GM23338 (cell line): Measurements from ENCODE around the gene EPS8L1.

Experiments used
- CREB1 ChIP-seq: fragments of 250-450 bp; sonication (Bioruptor Pico); IDR thresholded peaks from 2 replicates; pipeline ENCODE4 v1.5.0; 2020; ENCODE audit warnings: low read depth, mild to moderate bottlenecking, moderate library complexity
- ETS1 ChIP-seq: IDR thresholded peaks from 2 replicates; pipeline ENCODE4 v1.6.1; 2016; ENCODE audit warnings: antibody characterized with exemption
- EZH2 ChIP-seq: fragments of 200-600 bp; sonication (generic); IDR thresholded peaks from one replicate; pipeline ENCODE4 v1.8.0; 2017; ENCODE audit warnings: antibody characterized with exemption, mild to moderate bottlenecking, low read depth; ENCODE audit not compliant: unreplicated experiment
- EZH2phosphoT487 ChIP-seq: fragments of 200-600 bp; sonication (generic); IDR thresholded peaks from one replicate; pipeline ENCODE4 v1.8.1; 2018; ENCODE audit warnings: antibody characterized with exemption; ENCODE audit not compliant: unreplicated experiment
- JUNB ChIP-seq: IDR thresholded peaks from one replicate; pipeline ENCODE4 v1.6.1; 2016; ENCODE audit warnings: antibody characterized with exemption; ENCODE audit not compliant: unreplicated experiment
- NANOG ChIP-seq: IDR thresholded peaks from 2 replicates; pipeline ENCODE4 v1.6.1; 2016; ENCODE audit warnings: antibody characterized with exemption, borderline replicate concordance
- POLR2AphosphoS5 ChIP-seq: IDR thresholded peaks from 2 replicates; pipeline ENCODE4 v1.6.1; 2016; ENCODE audit warnings: antibody characterized with exemption, low read depth
- STAT1 ChIP-seq: IDR thresholded peaks from one replicate; pipeline ENCODE4 v1.6.1; 2016; ENCODE audit warnings: antibody characterized with exemption; ENCODE audit not compliant: unreplicated experiment
- ZNF331 ChIP-seq: fragments of 250-450 bp; sonication (Bioruptor Pico); IDR thresholded peaks from 2 replicates; pipeline ENCODE4 v1.5.0; 2020; ENCODE audit warnings: low read depth, mild to moderate bottlenecking, moderate library complexity
- TF ChIP-seq, protein P1 (sequence below), 2 experiments: fragments of 200-600 bp in 1 of 2; sonication (generic) in 1 of 2; conservative IDR thresholded peaks; 2 replicates each; pipeline versions ENCODE4 v1.5.1 to v1.6.1; 2016 to 2017; ENCODE audit warnings: antibody characterized with exemption in 2 of 2, low read depth in 2 of 2, mild to moderate bottlenecking in 2 of 2, moderate library complexity in 1 of 2
- TF ChIP-seq, protein P2 (sequence below): IDR thresholded peaks from one replicate; pipeline ENCODE4 v1.6.1; 2018; ENCODE audit warnings: antibody characterized with exemption; ENCODE audit not compliant: unreplicated experiment

- no peak for TF ChIP-seq EZH2phosphoT487
- TF ChIP-seq ZNF331 (CRISPR knock-in tag), result no peak
- TF ChIP-seq, protein P1, sequence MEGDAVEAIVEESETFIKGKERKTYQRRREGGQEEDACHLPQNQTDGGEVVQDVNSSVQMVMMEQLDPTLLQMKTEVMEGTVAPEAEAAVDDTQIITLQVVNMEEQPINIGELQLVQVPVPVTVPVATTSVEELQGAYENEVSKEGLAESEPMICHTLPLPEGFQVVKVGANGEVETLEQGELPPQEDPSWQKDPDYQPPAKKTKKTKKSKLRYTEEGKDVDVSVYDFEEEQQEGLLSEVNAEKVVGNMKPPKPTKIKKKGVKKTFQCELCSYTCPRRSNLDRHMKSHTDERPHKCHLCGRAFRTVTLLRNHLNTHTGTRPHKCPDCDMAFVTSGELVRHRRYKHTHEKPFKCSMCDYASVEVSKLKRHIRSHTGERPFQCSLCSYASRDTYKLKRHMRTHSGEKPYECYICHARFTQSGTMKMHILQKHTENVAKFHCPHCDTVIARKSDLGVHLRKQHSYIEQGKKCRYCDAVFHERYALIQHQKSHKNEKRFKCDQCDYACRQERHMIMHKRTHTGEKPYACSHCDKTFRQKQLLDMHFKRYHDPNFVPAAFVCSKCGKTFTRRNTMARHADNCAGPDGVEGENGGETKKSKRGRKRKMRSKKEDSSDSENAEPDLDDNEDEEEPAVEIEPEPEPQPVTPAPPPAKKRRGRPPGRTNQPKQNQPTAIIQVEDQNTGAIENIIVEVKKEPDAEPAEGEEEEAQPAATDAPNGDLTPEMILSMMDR (conservative IDR thresholded peaks at IDR 0.05; ENCODE audit: low read depth in 2 of 2), result no peak
- TF ChIP-seq CREB1, result no peak
- TF ChIP-seq POLR2AphosphoS5, result no peak; the same call in 1 of the 2 replicates
- no peak for TF ChIP-seq EZH2
- no peak for TF ChIP-seq ETS1
- TF ChIP-seq JUNB, result no peak
- TF ChIP-seq, protein P2, sequence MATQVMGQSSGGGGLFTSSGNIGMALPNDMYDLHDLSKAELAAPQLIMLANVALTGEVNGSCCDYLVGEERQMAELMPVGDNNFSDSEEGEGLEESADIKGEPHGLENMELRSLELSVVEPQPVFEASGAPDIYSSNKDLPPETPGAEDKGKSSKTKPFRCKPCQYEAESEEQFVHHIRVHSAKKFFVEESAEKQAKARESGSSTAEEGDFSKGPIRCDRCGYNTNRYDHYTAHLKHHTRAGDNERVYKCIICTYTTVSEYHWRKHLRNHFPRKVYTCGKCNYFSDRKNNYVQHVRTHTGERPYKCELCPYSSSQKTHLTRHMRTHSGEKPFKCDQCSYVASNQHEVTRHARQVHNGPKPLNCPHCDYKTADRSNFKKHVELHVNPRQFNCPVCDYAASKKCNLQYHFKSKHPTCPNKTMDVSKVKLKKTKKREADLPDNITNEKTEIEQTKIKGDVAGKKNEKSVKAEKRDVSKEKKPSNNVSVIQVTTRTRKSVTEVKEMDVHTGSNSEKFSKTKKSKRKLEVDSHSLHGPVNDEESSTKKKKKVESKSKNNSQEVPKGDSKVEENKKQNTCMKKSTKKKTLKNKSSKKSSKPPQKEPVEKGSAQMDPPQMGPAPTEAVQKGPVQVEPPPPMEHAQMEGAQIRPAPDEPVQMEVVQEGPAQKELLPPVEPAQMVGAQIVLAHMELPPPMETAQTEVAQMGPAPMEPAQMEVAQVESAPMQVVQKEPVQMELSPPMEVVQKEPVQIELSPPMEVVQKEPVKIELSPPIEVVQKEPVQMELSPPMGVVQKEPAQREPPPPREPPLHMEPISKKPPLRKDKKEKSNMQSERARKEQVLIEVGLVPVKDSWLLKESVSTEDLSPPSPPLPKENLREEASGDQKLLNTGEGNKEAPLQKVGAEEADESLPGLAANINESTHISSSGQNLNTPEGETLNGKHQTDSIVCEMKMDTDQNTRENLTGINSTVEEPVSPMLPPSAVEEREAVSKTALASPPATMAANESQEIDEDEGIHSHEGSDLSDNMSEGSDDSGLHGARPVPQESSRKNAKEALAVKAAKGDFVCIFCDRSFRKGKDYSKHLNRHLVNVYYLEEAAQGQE, result no peak
- TF ChIP-seq STAT1, result no peak
- TF ChIP-seq NANOG, result no peak
These were observed 21.9 kb upstream of the EPS8L1 start for GRCh38 chr19:55053735-55054134.
